ENCODE results near the gene C18orf32. TPM values are rescaled to one million over a fixed set of nuclear protein-coding genes. Genes with fewer than 3 reads are reported as not detected.
A peak's percentile ranks its signal among the peaks of the same experiment; 100 is the strongest.

Gene C18orf32
- total RNA-seq (10 to 100 TPM; 46.0 to 66.1 TPM), polyA plus RNA-seq (ENCODE audit: insufficient read length in 2 of 2) (100 to 1,000 TPM in 1 of 2 donors, 10 to 100 TPM in 1; 99.7 to 110 TPM)
- long read RNA-seq, donor 1, full-length matches to known transcripts = 135 of 161 reads
- long read RNA-seq, donor 1, partial matches to known transcripts = 21 of 161 reads
- long read RNA-seq, donor 1, other reads (novel, unspliced or antisense) = 5 of 161 reads
- long read RNA-seq, donor 2, full-length matches to known transcripts = 64 of 64 reads
- long read RNA-seq, donor 2, partial matches to known transcripts = 0 of 64 reads
- long read RNA-seq, donor 2, other reads (novel, unspliced or antisense) = 0 of 64 reads
- long read RNA-seq, donor 3, full-length matches to known transcripts = 61 of 61 reads
- long read RNA-seq, donor 3, partial matches to known transcripts = 0 of 61 reads
- long read RNA-seq, donor 3, other reads (novel, unspliced or antisense) = 0 of 61 reads
- long read RNA-seq, donor 4, full-length matches to known transcripts = 115 of 115 reads
- long read RNA-seq, donor 4, partial matches to known transcripts = 0 of 115 reads
- long read RNA-seq, donor 4, other reads (novel, unspliced or antisense) = 0 of 115 reads

- peak within 1 kb of the TSS; percentile 92 for H3K27ac ChIP-seq (ENCODE audit: low read depth, low read length)
- H3K9me3 ChIP-seq (ENCODE audit: control insufficient read depth, insufficient read depth, low read length) = no peaks in the 10 kb centered on the region
- H3K36me3 ChIP-seq (ENCODE audit: control insufficient read depth, insufficient read depth, low read length) = peaks cover 19% of the 10 kb centered on the region
- no peaks in the 10 kb centered on the region for H3K27me3 ChIP-seq (ENCODE audit: control insufficient read depth, insufficient read depth, low read length)
- WGBS (ENCODE audit: insufficient coverage) = under 1% methylated on average over 61 of the region's 69 CpGs
- peak within 1 kb of the TSS; percentile 78 for H3K4me3 ChIP-seq (ENCODE audit: low read depth, low read length)
- peaks cover 19% of the 10 kb centered on the region for H3K4me1 ChIP-seq (ENCODE audit: control insufficient read depth, insufficient read depth, low read length)
- DNase-seq (ENCODE audit: low read depth in 4 of 6, low spot score in 6 of 6) = peak; percentile 80 to 98 (median 86)
Measured at GRCh38 chr18:49486953-49487710, at the start of gene C18orf32. Gene C18orf32 (minus strand): TSS chr18:49487234. CDS start chr18:49483748, 3,486 bp downstream.

GRCh38 chr18:49534846-49535601 is 48.0 kb upstream of the C18orf32 start:
- H3K27me3 ChIP-seq (ENCODE audit: control insufficient read depth, insufficient read depth, low read length) = no peaks in the 10 kb centered on the region
- no peak overlapping the region for H3K27ac ChIP-seq (ENCODE audit: low read depth, low read length)
- H3K36me3 ChIP-seq (ENCODE audit: control insufficient read depth, insufficient read depth, low read length) = no peaks in the 10 kb centered on the region
- no peak for DNase-seq (ENCODE audit: low read depth in 4 of 6, low spot score in 6 of 6)
- H3K4me3 ChIP-seq (ENCODE audit: low read depth, low read length) = no peak overlapping the region
- H3K4me1 ChIP-seq (ENCODE audit: control insufficient read depth, insufficient read depth, low read length) = no peaks in the 10 kb centered on the region
- no CpG with 5 or more reads among the region's 1 CpG for WGBS (ENCODE audit: insufficient coverage)
- H3K9me3 ChIP-seq (ENCODE audit: control insufficient read depth, insufficient read depth, low read length) = peaks cover 1% of the 10 kb centered on the region

GRCh38 chr18:49531678-49532153 is 44.7 kb upstream of the C18orf32 start:
- H3K4me3 ChIP-seq (ENCODE audit: low read depth, low read length) = no peak overlapping the region
- no peaks in the 10 kb centered on the region for H3K27me3 ChIP-seq (ENCODE audit: control insufficient read depth, insufficient read depth, low read length)
- peaks cover 1% of the 10 kb centered on the region for H3K9me3 ChIP-seq (ENCODE audit: control insufficient read depth, insufficient read depth, low read length)
- H3K4me1 ChIP-seq (ENCODE audit: control insufficient read depth, insufficient read depth, low read length) = no peaks in the 10 kb centered on the region
- WGBS (ENCODE audit: insufficient coverage) = 66% methylated on average over 8 of the region's 10 CpGs
- H3K36me3 ChIP-seq (ENCODE audit: control insufficient read depth, insufficient read depth, low read length) = no peaks in the 10 kb centered on the region
- DNase-seq (ENCODE audit: low read depth in 4 of 6, low spot score in 6 of 6) = no peak
- no peak overlapping the region for H3K27ac ChIP-seq (ENCODE audit: low read depth, low read length)

- no peak for DNase-seq (ENCODE audit: low read depth in 4 of 6, low spot score in 6 of 6)
- Histone ChIP-seq H3K36me3 (ENCODE audit: control insufficient read depth, insufficient read depth, low read length) (no peaks in the 10 kb centered on the region), H3K27me3 (ENCODE audit: control insufficient read depth, insufficient read depth, low read length) (no peaks in the 10 kb centered on the region), H3K27ac (ENCODE audit: low read depth, low read length) (no peak overlapping the region), H3K9me3 (ENCODE audit: control insufficient read depth, insufficient read depth, low read length) (no peaks in the 10 kb centered on the region), H3K4me3 (ENCODE audit: low read depth, low read length) (no peak overlapping the region), H3K4me1 (ENCODE audit: control insufficient read depth, insufficient read depth, low read length) (no peaks in the 10 kb centered on the region)
- 33% methylated on average over 1 of the region's 3 CpGs for WGBS (ENCODE audit: insufficient coverage)
Measured at GRCh38 chr18:49529596-49529995, 42.6 kb upstream of the C18orf32 start.

GRCh38 chr18:49527631-49528327 is 40.7 kb upstream of the C18orf32 start:
- no peak for DNase-seq (ENCODE audit: low read depth in 4 of 6, low spot score in 6 of 6)
- H3K36me3 ChIP-seq (ENCODE audit: control insufficient read depth, insufficient read depth, low read length) = no peaks in the 10 kb centered on the region
- no peaks in the 10 kb centered on the region for H3K4me1 ChIP-seq (ENCODE audit: control insufficient read depth, insufficient read depth, low read length)
- H3K9me3 ChIP-seq (ENCODE audit: control insufficient read depth, insufficient read depth, low read length) = no peaks in the 10 kb centered on the region
- H3K27me3 ChIP-seq (ENCODE audit: control insufficient read depth, insufficient read depth, low read length) = peaks cover 2% of the 10 kb centered on the region
- 81% methylated on average over 5 of the region's 8 CpGs for WGBS (ENCODE audit: insufficient coverage)
- no peak overlapping the region for H3K27ac ChIP-seq (ENCODE audit: low read depth, low read length)
- no peak overlapping the region for H3K4me3 ChIP-seq (ENCODE audit: low read depth, low read length)

- H3K4me1 ChIP-seq (ENCODE audit: control insufficient read depth, insufficient read depth, low read length) = peaks cover 3% of the 10 kb centered on the region
- no peaks in the 10 kb centered on the region for H3K36me3 ChIP-seq (ENCODE audit: control insufficient read depth, insufficient read depth, low read length)
- WGBS (ENCODE audit: insufficient coverage) = no CpG with 5 or more reads among the region's 2 CpGs
- no peak overlapping the region for H3K4me3 ChIP-seq (ENCODE audit: low read depth, low read length)
- H3K27ac ChIP-seq (ENCODE audit: low read depth, low read length) = no peak overlapping the region
- H3K27me3 ChIP-seq (ENCODE audit: control insufficient read depth, insufficient read depth, low read length) = peaks cover 2% of the 10 kb centered on the region
- no peak for DNase-seq (ENCODE audit: low read depth in 4 of 6, low spot score in 6 of 6)
- H3K9me3 ChIP-seq (ENCODE audit: control insufficient read depth, insufficient read depth, low read length) = no peaks in the 10 kb centered on the region
Measured at GRCh38 chr18:49525981-49526380, 38.9 kb upstream of the C18orf32 start.

- Histone ChIP-seq H3K36me3 (ENCODE audit: control insufficient read depth, insufficient read depth, low read length) (no peaks in the 10 kb centered on the region), H3K27me3 (ENCODE audit: control insufficient read depth, insufficient read depth, low read length) (peaks cover 2% of the 10 kb centered on the region), H3K4me1 (ENCODE audit: control insufficient read depth, insufficient read depth, low read length) (peaks cover 3% of the 10 kb centered on the region), H3K4me3 (ENCODE audit: low read depth, low read length) (no peak overlapping the region), H3K9me3 (ENCODE audit: control insufficient read depth, insufficient read depth, low read length) (no peaks in the 10 kb centered on the region), H3K27ac (ENCODE audit: low read depth, low read length) (no peak overlapping the region)
- WGBS (ENCODE audit: insufficient coverage) = no CpG with 5 or more reads among the region's 2 CpGs
- no peak for DNase-seq (ENCODE audit: low read depth in 4 of 6, low spot score in 6 of 6)
Measured at GRCh38 chr18:49524951-49525350, 37.9 kb upstream of the C18orf32 start.

- Histone ChIP-seq H3K27ac (ENCODE audit: low read depth, low read length) (no peak overlapping the region), H3K4me3 (ENCODE audit: low read depth, low read length) (no peak overlapping the region), H3K27me3 (ENCODE audit: control insufficient read depth, insufficient read depth, low read length) (peaks cover 2% of the 10 kb centered on the region), H3K9me3 (ENCODE audit: control insufficient read depth, insufficient read depth, low read length) (no peaks in the 10 kb centered on the region), H3K4me1 (ENCODE audit: control insufficient read depth, insufficient read depth, low read length) (peaks cover 4% of the 10 kb centered on the region), H3K36me3 (ENCODE audit: control insufficient read depth, insufficient read depth, low read length) (no peaks in the 10 kb centered on the region)
- WGBS (ENCODE audit: insufficient coverage) = 73% methylated on average over 2 of the region's 2 CpGs
- DNase-seq (ENCODE audit: low read depth in 4 of 6, low spot score in 6 of 6) = no peak
Measured at GRCh38 chr18:49524349-49524748, 37.3 kb upstream of the C18orf32 start.
